Panc1 (cell line): Measurements from ENCODE around the gene OXT. TPM values are rescaled to one million over a fixed set of nuclear protein-coding genes. Genes with fewer than 3 reads are reported as not detected.

Experiments
- ATAC-seq: fragments of 200-7000 bp; cut with Tn5 transposase; 2 replicates; pipeline ENCODE4 v1.9.1; 2020; ENCODE audit warnings: mild to moderate bottlenecking, moderate library complexity
- BruUV-seq: library from RNA; stranded (reverse); fragments of 400-500 nt; replicated peaks from 2 replicates; lab custom pipeline; 2021; lab: Mats Ljungman, UMichigan
- CTCF ChIA-PET: fragments of 300-600 bp; sonication (Branson Sonifier 250); formaldehyde crosslinking; loops from one replicate; lab custom pipeline; 2022; ENCODE audit warnings: antibody characterized with exemption; lab: Charles Lee
- POLR2A ChIA-PET: fragments of 300-600 bp; sonication (Branson Sonifier 250); formaldehyde crosslinking; loops from one replicate; lab custom pipeline; 2022; ENCODE audit warnings: antibody characterized with exemption; lab: Charles Lee
- DNase-seq: peaks from one replicate; pipeline ENCODE4 v3.0.0-alpha.2; 2010; ENCODE audit warnings: low read depth, low spot score
- H3K27ac ChIP-seq: 2 replicates; pipeline ENCODE4 v1.5.1; 2011; ENCODE audit warnings: mild to moderate bottlenecking, low read length, inconsistent platforms
- H3K27me3 ChIP-seq: fragments of 200-500 bp; sonication (Bioruptor generic); 2 replicates; pipeline ENCODE4 v1.6.0; 2014; ENCODE audit warnings: low read length, inconsistent platforms; ENCODE audit not compliant: control insufficient read depth, insufficient read depth
- H3K36me3 ChIP-seq: fragments of 200-500 bp; sonication (Bioruptor generic); 2 replicates; pipeline ENCODE4 v1.5.1; 2014; ENCODE audit warnings: inconsistent platforms, mild to moderate bottlenecking, low read length, moderate library complexity; ENCODE audit not compliant: control insufficient read depth, insufficient read depth
- H3K4me1 ChIP-seq: 2 replicates; pipeline ENCODE4 v1.5.1; 2011; ENCODE audit warnings: inconsistent platforms, mild to moderate bottlenecking, low read length, moderate library complexity; ENCODE audit not compliant: control insufficient read depth, insufficient read depth
- H3K4me3 ChIP-seq, 2 experiments: 2 replicates each; pipeline ENCODE4 v1.5.1; 2011 to 2012; ENCODE audit warnings: low read depth in 2 of 2, low read length in 2 of 2, mild to moderate bottlenecking in 2 of 2, inconsistent platforms in 1 of 2, moderate library complexity in 1 of 2
- H3K9me3 ChIP-seq: fragments of 200-500 bp; sonication (Bioruptor generic); 2 replicates; pipeline ENCODE4 v1.5.1; 2014; ENCODE audit warnings: low read depth, mild to moderate bottlenecking, inconsistent platforms, low read length, moderate library complexity; ENCODE audit not compliant: control insufficient read depth, insufficient read depth
- POLR2AphosphoS5 ChIP-seq: IDR thresholded peaks from 2 replicates; pipeline ENCODE4 v1.6.1; 2012; ENCODE audit warnings: mild to moderate bottlenecking, low read depth, low read length, moderate library complexity
- SIN3A ChIP-seq: IDR thresholded peaks from 2 replicates; pipeline ENCODE4 v1.6.1; 2012; ENCODE audit warnings: low read depth, mild to moderate bottlenecking, low read length, moderate library complexity, borderline replicate concordance; ENCODE audit not compliant: insufficient read depth
- TCF7L2 ChIP-seq: IDR thresholded peaks from 2 replicates; pipeline ENCODE4 v1.6.1; 2011; ENCODE audit warnings: mild to moderate bottlenecking, low read depth, low read length, inconsistent platforms
- in situ Hi-C: cut with HindIII; loops from 2 replicates; pipeline ENCODE4 v1.10.0; 2016; ENCODE audit warnings: low sequenced_read_pairs, low pct_unique_long_range_greater_than_20kb
- intact Hi-C: fragments of 100-400 bp; cut with micrococcal nuclease; formaldehyde crosslinking; loops from one replicate; pipeline ENCODE4 v1.10.0; 2022; ENCODE audit not compliant: unreplicated experiment
- total RNA-seq: library from RNA; stranded (reverse); gene quantifications from one replicate; pipeline ENCODE4 v1.2.1, GENCODE V29; 2021; ENCODE audit not compliant: unreplicated experiment
- TF ChIP-seq, protein P1 (sequence below), 2 experiments: IDR thresholded peaks; 2 replicates each; pipeline ENCODE4 v1.6.1; 2011 to 2012; ENCODE audit warnings: low read depth in 2 of 2, control low read depth in 1 of 2, low read length in 1 of 2, mild to moderate bottlenecking in 1 of 2, moderate library complexity in 1 of 2; ENCODE audit not compliant: insufficient read depth in 1 of 2
- TF ChIP-seq, protein P2 (sequence below): fragments of 450-650 bp; IDR thresholded peaks from 2 replicates; pipeline ENCODE4 v1.5.1; 2017; ENCODE audit warnings: mild to moderate bottlenecking

The OXT gene
- total RNA-seq, 1 experiment from 2014 or later, result not detected

GRCh38 chr20:3085571-3086072, 14.2 kb downstream of the OXT start:
- BruUV-seq, result no TSS peak
- in situ Hi-C loops (no loop called here), intact Hi-C loops (no loop called here)
- Histone ChIP-seq H3K4me1 (peaks cover 13% of the 10 kb centered on the region), H3K9me3 (no peaks in the 10 kb centered on the region), H3K36me3 (no peaks in the 10 kb centered on the region), H3K27ac (no peak overlapping the region), H3K4me3 (no peak overlapping the region), H3K27me3 (no peaks in the 10 kb centered on the region)
- CTCF ChIA-PET, result interaction anchor here (0.7 kb wide), 1 partner anchor 231 kb away, joined by 7 read pairs; no protein-coding TSS in a partner anchor
- no peak for DNase-seq
- TF ChIP-seq, protein P1, sequence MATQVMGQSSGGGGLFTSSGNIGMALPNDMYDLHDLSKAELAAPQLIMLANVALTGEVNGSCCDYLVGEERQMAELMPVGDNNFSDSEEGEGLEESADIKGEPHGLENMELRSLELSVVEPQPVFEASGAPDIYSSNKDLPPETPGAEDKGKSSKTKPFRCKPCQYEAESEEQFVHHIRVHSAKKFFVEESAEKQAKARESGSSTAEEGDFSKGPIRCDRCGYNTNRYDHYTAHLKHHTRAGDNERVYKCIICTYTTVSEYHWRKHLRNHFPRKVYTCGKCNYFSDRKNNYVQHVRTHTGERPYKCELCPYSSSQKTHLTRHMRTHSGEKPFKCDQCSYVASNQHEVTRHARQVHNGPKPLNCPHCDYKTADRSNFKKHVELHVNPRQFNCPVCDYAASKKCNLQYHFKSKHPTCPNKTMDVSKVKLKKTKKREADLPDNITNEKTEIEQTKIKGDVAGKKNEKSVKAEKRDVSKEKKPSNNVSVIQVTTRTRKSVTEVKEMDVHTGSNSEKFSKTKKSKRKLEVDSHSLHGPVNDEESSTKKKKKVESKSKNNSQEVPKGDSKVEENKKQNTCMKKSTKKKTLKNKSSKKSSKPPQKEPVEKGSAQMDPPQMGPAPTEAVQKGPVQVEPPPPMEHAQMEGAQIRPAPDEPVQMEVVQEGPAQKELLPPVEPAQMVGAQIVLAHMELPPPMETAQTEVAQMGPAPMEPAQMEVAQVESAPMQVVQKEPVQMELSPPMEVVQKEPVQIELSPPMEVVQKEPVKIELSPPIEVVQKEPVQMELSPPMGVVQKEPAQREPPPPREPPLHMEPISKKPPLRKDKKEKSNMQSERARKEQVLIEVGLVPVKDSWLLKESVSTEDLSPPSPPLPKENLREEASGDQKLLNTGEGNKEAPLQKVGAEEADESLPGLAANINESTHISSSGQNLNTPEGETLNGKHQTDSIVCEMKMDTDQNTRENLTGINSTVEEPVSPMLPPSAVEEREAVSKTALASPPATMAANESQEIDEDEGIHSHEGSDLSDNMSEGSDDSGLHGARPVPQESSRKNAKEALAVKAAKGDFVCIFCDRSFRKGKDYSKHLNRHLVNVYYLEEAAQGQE (IDR thresholded peaks at IDR 0.05; ENCODE audit: insufficient read depth in 1 of 2, low read depth in 2 of 2, low read length in 1 of 2), result no peak
- no peak for TF ChIP-seq POLR2AphosphoS5
- POLR2A ChIA-PET, result interaction anchor here (0.7 kb wide), 1 partner anchor 166 kb away, joined by 6 read pairs; no protein-coding TSS in a partner anchor
- ATAC-seq, result no peak

DNA sequence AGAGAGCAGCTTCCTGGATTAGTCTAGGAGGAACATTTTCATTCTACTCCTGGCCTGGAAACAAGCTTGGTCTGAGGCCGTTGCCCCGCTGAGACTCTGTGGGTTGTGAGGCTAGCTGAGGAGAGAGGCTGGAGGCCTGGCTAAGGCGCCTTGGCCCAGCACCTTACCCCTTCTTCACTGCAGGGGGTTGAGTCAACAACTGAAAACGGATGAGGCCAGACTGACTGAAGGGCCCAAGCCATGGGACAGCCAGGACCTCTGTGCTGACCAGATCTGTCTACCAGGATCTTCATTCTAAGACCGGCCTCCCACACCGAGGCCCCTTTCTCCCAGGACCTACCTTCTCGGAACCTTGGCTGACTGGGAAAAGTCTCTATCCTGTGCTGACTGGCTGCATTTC, 16.6 kb downstream of the OXT start:
- TF ChIP-seq, protein P1 (IDR thresholded peaks at IDR 0.05; ENCODE audit: insufficient read depth in 1 of 2, low read depth in 2 of 2, low read length in 1 of 2), result no peak
- TF ChIP-seq SIN3A (no peak), TCF7L2 (no peak), POLR2AphosphoS5 (no peak)
- TF ChIP-seq, protein P2, sequence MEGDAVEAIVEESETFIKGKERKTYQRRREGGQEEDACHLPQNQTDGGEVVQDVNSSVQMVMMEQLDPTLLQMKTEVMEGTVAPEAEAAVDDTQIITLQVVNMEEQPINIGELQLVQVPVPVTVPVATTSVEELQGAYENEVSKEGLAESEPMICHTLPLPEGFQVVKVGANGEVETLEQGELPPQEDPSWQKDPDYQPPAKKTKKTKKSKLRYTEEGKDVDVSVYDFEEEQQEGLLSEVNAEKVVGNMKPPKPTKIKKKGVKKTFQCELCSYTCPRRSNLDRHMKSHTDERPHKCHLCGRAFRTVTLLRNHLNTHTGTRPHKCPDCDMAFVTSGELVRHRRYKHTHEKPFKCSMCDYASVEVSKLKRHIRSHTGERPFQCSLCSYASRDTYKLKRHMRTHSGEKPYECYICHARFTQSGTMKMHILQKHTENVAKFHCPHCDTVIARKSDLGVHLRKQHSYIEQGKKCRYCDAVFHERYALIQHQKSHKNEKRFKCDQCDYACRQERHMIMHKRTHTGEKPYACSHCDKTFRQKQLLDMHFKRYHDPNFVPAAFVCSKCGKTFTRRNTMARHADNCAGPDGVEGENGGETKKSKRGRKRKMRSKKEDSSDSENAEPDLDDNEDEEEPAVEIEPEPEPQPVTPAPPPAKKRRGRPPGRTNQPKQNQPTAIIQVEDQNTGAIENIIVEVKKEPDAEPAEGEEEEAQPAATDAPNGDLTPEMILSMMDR, result no peak
- Histone ChIP-seq H3K27me3 (no peaks in the 10 kb centered on the region), H3K9me3 (no peaks in the 10 kb centered on the region), H3K27ac (no peak overlapping the region), H3K36me3 (no peaks in the 10 kb centered on the region), H3K4me3 (no peak overlapping the region), H3K4me1 (no peaks in the 10 kb centered on the region)
- intact Hi-C loops, result no loop called here
- in situ Hi-C loops, result no loop called here
- no TSS peak for BruUV-seq
- ChIA-PET CTCF (interaction anchor here (1.0 kb wide), 1 partner anchor 34 kb away, joined by 6 read pairs; no protein-coding TSS in a partner anchor), POLR2A (interaction anchor here (1.1 kb wide), 1 partner anchor 9 kb away, joined by 11 read pairs; no protein-coding TSS in a partner anchor)
- no peak for ATAC-seq
- DNase-seq, result no peak
